ENCODE results near the gene DDX20.
"Not testable (repeated sequence)": the region's sequence is repeated elsewhere in the genome, so short reads cannot be mapped to it uniquely, and the experiment has no call there.

Gene DDX20

DNA sequence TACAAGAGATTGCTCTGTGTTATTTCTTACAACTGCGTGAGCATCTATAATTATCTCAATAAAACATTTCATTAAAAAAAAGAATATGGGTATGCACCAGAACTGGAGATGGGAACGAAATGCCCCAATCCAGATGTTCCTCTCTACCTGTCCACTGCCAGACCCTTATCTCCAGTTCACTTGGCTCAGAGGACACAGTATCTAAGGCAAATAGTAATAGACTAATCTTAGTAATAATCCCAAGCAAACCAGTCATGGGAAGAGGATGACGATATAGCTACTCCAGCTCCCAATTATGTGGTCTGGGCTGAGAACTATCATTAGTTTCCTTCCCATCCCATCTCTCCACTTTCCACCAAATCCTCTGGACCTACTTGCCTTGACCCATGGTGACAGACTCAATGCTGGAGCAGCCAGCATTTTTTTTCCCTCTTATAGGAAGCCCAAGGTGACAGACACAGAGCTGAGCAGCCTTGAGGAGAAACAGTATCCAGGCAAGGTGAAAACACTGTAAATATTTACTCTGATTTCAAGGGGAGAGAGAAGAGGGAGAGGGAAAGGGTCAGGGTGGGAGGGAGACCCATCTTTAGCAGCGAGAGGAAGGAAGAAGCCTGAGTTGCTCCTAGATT lies 28.7 kb downstream of the DDX20 start:
- in situ Hi-C loops (cut with MboI; ENCODE audit: low sequenced_read_pairs) = no loop called here

DNA sequence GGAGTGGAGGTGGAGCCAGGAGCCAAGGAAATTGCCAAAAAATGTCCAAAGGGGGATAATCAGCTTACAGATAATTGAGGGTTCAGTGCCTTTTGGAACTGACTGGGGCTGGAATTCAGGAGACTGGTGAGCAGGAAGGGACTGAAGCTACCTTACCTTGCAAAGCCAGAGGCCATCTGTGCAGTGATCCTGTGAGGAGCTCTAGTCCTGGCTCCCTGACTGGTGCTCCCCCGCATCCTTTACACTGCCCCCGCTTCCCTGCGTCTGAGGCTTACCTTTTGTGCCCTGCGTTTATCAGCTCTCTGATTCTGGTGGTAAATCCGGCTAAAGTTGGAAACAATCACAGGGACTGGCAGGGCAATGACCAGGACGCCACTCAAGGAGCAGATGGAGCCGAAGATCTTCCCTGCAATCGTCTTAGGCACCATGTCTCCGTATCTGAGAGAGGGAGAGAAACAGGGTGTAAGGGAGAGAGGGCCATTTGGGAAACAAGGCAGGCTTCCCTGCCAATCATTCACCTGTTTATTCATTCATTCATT lies 31.0 kb downstream of the DDX20 start:
- in situ Hi-C loops (cut with MboI; ENCODE audit: low sequenced_read_pairs) = no loop called here

DNA sequence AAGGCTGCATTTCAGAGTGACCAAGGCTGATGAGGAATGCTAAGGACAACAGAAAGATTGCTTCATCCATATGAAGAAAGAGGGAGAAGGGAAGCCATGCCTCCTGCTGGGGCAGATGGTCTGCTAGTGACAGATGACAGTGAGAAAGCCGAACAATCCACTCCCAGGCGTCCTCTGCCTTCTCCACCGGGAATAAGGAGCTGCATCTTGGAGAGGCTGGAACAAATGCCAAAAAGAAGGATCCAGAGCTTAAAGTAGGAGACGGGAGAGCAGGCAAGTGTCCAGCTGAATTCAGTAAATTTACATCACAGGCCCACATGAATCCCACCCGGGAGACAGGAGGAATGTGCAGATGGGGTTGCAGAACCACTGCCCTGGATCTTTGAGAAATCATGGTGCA lies 33.4 kb downstream of the DDX20 start:
- in situ Hi-C loops (cut with MboI; ENCODE audit: low sequenced_read_pairs) = no loop called here

DNA sequence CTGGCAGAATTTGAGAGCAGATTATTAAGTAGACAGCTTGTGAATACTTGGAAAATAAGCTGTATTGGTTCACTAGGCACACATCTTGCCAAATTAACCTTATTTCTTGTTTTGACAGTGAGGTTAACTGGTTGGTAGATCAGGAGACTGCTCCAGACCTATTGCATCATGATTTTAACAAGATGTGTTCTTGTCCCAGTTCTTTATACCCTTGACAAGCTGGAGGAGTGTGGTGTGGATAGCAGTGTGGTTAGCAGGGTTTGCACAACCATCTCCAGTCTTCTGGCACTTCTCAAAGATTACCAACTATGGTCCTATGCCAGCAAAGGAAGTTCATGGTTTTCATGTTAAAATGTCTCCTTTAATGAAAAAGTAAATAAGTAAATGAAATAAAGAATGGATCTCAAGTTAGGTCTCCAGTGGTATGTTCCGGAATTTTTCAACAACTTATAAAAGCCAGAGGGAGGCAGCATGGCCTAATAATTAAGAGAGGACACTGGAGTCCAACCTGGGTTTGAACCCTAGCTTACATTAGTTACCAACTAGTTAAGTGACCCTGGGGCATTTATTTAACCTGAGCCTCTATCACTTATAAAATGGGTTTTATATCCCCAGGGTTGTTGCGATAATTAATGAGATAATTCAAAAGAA lies 34.1 kb downstream of the DDX20 start:
- in situ Hi-C loops (cut with MboI; ENCODE audit: low sequenced_read_pairs) = no loop called here

DNA sequence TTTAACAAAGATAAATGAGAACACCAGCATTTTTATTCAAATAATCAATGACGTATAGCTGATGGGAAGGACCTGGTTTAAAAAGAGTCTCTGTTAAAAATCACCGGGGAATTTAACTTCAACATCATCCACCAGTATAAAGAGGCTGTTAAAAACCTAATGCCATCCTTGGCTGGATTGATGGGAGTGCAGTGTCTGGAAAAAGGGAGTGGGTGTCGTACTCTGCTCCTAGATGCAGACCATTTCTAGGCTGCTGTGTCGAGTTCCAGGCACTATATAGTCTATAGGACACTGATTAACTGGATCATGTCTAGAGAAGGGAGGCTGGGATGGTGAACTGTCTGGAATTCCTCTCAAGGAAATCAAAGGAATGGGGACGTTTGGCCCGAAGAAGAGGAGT lies 36.1 kb downstream of the DDX20 start:
- in situ Hi-C loops (cut with MboI; ENCODE audit: low sequenced_read_pairs) = no loop called here

DNA sequence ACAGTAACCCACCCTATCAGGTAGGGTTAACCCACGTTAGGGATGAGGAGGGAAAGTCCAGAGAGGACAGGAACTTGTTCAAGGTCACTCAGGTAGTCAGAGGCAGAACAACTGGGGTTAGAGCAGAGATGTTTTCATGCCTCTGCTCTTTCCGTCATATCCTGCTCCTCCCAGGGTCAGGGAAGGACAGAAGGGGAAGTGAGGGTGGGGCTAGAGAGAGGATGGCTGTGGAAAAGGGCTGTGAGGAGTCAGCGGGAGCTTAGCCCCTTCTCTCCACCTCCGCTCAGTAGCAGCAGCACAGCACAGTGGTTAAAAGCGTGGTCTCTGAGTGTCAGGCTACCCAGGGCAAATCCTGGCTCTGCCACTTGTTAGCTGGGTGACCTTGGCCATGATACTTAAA lies 36.5 kb downstream of the DDX20 start:
- in situ Hi-C loops (cut with MboI; ENCODE audit: low sequenced_read_pairs) = no loop called here

DNA sequence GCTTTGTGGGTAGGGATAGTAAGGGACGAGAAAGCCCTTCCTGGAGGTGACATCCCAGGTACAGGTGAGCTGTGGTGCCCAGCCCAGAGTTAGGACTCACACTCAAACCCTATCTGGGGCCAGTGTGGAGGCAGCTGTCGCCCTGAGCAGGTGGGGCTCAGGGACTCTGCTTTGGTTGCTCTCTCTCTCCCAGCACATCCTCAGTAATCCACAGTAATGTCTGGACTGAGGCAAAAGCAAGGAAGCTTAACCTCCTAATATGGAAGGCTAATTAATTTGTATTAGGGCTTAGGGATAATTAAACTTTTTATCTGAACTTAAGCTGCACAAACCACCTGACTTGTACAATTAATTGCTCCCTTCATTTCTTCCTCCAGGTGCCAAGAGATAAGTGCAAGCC lies 38.2 kb downstream of the DDX20 start:
- in situ Hi-C loops (cut with MboI; ENCODE audit: low sequenced_read_pairs) = no loop called here

DNA sequence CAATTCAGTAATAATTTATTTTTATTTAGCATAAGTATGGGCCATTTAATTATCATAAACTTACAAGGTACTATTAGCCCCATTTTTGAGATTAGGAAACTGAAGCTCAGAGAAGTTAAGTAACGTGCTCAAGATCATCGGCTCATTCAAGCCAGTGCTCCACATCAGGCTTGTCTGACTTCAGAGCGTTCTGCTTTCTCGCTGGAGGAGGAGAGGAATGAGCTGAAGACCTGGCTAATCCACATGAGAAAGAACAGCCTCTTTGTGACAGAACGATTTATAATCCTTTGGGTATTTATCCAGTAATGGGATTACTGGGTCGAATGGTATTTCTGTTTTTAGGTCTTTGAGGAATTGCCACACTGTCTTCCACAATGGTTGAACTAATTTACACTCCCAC lies 39.7 kb downstream of the DDX20 start:
- in situ Hi-C loops (cut with MboI; ENCODE audit: low sequenced_read_pairs) = no loop called here

DNA sequence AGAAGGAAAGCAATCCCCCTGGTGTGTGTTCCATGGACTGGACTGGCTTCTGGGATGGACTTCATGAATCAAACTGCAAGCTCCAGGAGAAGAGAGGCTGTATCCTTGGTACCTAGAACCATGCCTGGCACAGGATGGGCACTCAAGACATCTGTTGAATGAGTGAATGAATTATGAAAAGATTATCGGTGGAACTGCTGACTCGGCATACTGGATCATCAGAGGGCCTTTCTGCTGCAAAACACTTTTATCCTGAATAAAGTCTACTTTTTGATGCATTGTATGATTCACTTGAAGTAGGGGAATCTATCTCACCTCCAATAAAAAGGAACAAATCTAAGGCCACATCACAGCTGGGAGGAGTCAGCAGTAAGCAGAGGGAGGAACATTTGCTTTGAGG lies 42.9 kb downstream of the DDX20 start:
- in situ Hi-C loops (cut with MboI; ENCODE audit: low sequenced_read_pairs) = no loop called here

DNA sequence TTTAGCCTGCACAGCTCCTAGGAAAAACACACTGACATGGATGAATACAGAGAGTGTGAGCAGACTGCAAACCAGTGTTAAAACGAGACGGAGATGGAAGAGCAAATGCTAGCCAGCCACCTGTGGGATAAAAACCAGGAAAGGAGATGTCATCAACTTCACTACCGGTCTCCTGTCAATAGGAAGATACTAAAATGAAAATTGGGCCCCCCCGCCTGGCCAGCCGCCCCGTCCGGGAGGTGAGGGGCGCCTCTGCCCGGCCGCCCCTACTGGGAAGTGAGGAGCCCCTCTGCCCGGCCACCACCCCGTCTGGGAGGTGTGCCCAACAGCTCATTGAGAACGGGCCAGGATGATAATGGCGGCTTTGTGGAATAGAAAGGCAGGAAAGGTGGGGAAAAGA lies 44.0 kb downstream of the DDX20 start:
- in situ Hi-C loops (cut with MboI; ENCODE audit: low sequenced_read_pairs) = not testable (repeated sequence)

DNA sequence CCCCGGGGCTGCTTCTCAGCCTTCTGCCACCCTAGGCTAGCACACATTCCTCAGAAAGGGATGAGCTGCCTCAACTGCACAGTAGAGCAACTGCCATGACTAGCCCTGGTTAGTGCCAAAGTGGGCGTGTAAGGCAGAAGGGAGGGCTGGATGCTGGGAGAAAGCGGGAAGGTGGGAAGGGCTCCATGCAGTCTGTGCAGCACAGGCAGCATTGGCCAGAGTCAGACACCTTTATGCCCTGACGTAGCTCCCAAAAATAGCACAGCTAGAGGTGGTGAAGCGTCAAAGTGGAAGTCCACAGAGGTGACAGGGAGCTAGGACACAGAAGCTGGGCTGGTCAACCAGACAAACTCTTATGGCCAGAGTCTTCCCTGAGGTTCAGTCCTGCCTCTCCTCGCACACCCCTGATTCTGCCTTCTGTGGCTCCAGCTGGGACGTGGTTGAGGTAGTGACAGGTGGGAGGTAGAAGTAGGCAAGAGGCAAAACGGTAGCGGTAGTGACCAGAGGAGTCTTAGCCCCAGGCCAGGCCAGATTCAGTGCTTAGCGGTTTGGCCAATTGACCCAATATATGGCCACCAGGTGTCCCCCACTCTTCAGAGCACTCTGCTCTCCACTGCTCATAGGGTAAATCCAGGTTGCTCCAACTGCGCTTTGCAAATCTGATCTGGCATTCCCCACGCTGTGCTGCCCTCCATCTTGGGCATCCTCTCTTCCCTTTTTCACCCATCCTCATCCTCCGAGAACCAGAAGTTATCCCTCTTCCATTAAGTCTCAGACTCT lies 45.6 kb downstream of the DDX20 start:
- in situ Hi-C loops (cut with MboI; ENCODE audit: low sequenced_read_pairs) = no loop called here

DNA sequence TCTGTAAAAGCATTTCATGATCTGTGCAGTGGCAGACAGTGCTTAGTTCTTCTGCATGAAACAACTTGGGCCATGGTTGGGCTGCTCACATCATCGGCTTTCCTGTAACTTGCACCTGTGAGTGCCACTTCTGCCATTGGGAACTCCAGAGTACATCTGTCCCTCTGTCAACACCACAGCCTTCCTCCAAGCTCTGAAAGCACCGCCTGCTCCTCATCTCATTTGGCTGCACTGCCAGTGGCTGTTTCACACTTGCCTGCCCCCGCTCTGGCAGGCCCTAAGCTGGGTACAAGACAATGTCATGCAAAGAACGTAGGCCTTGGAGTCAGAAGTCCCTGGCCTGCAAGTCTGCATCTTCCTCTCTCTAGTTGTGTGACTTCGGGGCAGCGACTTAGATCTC lies 46.4 kb downstream of the DDX20 start:
- in situ Hi-C loops (cut with MboI; ENCODE audit: low sequenced_read_pairs) = no loop called here

DNA sequence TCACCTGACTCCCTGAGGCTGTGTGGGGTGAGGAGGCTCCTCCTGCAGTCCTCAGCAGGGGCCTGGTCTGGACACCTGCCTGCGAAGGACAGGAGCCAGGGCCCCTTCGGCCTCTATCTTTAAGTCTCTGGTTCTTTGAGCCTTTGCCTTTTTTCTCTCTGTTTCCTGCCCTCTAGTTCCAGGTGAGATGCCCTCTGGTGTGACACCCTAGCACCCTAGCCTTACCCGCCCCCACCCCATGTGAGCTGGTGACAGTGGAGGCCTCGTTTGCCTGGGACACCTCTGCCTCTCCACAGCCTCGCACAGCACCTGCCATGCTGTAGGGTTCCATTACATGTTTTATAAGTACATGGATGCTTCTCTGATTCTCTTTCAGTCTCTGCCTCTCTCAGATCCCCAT lies 47.3 kb downstream of the DDX20 start:
- in situ Hi-C loops (cut with MboI; ENCODE audit: low sequenced_read_pairs) = no loop called here

DNA sequence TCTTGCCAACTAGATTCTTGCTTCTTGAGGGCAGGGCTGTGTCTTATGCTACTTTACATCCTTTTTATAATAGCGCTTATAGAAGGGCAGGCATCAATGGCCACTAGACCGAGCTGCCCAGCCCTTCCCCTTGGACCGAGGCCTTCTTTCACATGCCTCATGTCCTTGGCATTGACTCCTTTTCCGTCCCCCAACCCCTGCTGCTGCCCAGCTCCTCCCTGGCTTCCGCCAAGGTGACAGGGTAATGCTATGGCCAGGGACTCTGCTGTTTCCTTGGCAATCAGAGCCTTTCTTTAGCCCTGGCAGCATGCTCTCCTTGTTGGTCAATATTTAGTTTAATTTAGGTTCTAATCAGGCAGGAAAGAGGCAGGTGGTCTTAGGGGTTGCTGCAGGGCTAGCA lies 48.2 kb downstream of the DDX20 start:
- in situ Hi-C loops (cut with MboI; ENCODE audit: low sequenced_read_pairs) = no loop called here

DNA sequence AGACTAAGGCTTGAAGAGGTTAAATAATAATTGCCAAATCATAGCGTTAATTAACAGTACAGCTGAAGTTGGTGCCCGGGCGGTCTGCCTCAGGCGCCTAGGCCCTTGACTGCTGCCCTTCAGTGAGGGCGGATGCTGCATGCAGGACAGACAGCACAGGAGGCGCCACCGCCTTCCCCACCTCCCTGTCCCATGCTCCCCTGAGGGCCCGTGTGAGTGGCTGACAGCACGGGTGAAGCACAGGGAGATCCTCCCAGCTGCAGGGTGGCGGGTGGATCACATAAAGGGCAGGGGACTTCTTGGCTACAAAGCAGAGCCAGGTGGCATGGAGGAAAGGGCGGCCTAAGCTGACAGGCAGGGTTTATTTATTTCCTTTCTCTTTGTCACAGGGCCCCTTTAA lies 49.1 kb downstream of the DDX20 start:
- in situ Hi-C loops (cut with MboI; ENCODE audit: low sequenced_read_pairs) = no loop called here

DNA sequence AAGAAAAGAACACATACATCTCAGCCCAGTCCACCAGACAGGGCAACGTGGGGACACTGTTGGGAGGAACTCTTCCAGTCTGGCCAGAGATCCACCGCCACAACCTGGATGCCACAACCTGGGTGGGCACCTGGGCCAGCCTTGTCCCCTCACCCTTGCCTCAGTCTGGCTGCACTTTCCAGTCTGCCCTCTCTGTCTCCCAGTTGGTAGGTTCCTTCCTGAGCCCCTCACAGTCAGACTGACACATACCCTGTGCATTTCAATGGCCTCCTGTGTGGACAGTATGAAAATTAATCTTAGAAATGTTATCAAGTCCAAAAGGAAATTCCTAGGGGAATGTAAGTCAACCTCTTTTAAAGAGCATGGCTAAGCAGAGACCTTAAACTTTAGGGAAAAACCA lies 49.5 kb downstream of the DDX20 start:
- in situ Hi-C loops (cut with MboI; ENCODE audit: low sequenced_read_pairs) = no loop called here

DNA sequence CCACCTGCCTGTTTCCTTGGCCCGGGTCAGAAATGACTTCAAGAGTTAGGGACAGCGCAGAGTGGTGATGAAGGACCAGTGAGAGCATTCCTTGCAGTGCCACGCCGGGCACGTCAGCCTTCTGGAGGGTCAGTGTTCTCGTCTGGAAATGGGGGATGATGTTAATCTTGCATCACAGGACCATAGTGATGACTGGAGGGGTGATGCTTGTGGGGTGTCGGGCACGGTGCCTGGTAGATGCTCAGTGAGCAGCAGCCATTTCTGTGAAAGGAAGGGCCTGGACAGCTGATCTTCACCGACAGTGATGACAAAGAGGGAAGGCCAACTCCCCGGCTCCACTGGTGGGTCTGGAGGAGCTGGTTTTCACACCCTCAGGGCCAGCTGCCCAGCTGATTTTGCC lies 56.2 kb downstream of the DDX20 start:
- in situ Hi-C loops (cut with MboI; ENCODE audit: low sequenced_read_pairs) = no loop called here

DNA sequence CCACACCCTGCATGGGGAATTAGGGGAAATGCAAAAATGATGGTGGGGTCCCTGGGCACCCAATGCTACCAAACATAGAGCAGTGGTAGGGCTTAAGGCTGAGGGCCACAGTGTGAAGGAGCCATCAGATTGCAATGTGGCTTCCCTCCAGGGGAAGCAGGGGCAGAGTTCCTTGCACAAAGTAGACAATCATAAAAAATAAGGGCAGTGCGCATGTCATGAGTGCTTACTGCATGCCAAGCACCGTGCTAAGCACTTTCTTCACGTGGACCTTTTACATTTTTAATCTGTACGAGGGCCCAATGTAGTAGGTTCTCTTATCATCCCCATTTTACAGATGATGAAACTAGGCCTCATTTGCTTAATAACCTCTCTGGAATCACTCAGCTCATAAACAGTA lies 56.6 kb downstream of the DDX20 start:
- in situ Hi-C loops (cut with MboI; ENCODE audit: low sequenced_read_pairs) = no loop called here

DNA sequence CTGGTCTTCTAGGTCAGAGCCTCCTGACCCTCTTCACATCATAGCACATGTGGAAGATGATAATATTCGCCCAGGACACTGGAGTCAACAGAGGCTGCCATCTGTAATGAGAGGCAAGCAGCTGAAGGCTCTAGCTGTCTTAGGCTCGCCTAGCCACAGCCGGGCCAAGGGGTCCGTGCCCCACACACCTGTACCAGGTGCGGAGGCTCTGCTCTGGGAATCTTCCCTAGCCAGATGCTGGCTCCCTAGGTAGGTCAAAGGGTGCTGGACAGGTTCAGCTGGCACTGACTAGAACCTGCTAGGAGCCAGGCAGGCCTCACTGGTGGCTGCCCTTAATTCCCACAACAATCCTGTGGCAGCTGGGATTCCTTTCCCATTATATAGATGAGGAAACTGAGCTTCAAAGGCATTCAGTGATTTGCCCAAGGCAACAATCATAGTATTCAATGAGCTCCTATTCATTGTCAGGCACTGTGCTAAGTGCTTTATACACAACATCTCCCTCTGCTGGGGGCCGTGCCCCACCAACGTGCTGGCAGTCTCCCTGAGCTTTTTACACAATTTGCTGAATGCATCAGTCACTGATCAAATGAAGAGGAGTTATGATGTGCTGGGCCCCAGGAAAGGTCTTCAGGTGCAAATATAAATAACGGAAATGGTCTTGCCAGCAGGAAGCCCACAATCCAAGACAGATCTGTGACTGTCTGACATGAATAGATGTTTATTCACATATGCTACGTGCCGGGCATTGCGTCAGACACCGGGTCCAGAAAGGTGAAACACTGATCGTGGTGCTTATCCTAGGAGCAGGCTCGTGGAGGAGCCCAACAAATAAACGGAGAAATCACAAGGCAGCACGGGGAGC lies 58.0 kb downstream of the DDX20 start:
- in situ Hi-C loops (cut with MboI; ENCODE audit: low sequenced_read_pairs) = no loop called here

DNA sequence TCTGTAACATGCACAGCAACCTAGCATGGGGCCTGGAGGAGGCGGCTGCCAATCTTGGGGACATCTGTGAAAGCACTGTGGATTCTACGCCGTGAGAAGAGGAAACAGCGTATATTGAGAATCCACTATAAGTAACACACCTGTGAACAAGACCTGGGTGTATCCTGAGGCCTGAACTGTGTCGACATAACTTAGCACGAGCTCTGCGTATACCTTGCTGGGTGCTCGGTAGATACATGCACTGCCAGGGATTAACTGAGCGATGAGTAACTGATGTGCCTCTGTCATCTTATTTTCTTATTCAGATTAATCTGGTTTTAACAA lies 58.6 kb downstream of the DDX20 start:
- in situ Hi-C loops (cut with MboI; ENCODE audit: low sequenced_read_pairs) = no loop called here

DNA sequence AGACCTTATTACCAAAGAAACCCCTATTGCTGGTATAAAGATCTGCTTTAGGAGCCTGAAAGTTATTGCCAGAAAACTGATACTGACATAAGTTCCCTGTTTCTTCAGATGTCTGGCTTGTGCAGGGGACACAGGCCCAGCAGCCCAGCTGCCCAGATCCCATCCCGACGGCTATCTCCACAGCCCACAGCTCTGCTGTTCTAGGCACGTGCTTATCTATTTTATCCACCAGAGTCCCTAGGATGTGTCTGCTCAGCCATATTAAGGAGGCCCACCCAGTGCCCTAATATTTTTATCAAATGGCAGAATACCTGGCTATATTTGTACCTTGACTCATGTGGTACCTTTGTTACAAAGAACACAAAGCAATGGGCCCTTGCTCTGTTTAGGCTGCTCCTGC lies 58.9 kb downstream of the DDX20 start:
- in situ Hi-C loops (cut with MboI; ENCODE audit: low sequenced_read_pairs) = no loop called here

All from HL-60/S4 treated with retinoic acid at 250 ng/mL for 4 days and 3 days (cell line).